Hepatocyte (in vitro differentiated cells): ENCODE data around the gene PTPRD. TPM values are rescaled to one million over a fixed set of nuclear protein-coding genes. Genes with fewer than 3 reads are reported as not detected.

Experiments
- DNase-seq: peaks from one replicate; pipeline ENCODE4 v3.0.0-alpha.2; 2016; ENCODE audit warnings: low spot score
- H2AFZ ChIP-seq: fragments of 200-600 bp; sonication (generic); 2 replicates; pipeline ENCODE4 v1.6.0; 2016; ENCODE audit warnings: antibody characterized with exemption, mild to moderate bottlenecking
- H3K27ac ChIP-seq: fragments of 200-600 bp; sonication (generic); 2 replicates; pipeline ENCODE4 v1.5.1; 2016; ENCODE audit warnings: mild to moderate bottlenecking
- H3K27me3 ChIP-seq: fragments of 200-600 bp; sonication (generic); 2 replicates; pipeline ENCODE4 v1.6.1; 2016
- H3K36me3 ChIP-seq: fragments of 200-600 bp; sonication (generic); replicated peaks from 2 replicates; pipeline ENCODE4 v1.5.1; 2016; ENCODE audit warnings: low read depth; ENCODE audit not compliant: insufficient read depth
- H3K4me1 ChIP-seq: fragments of 200-600 bp; sonication (generic); 2 replicates; pipeline ENCODE4 v1.5.1; 2016; ENCODE audit warnings: mild to moderate bottlenecking, moderate library complexity; ENCODE audit not compliant: insufficient read depth
- H3K4me2 ChIP-seq: fragments of 200-600 bp; sonication (generic); 2 replicates; pipeline ENCODE4 v1.6.0; 2016
- H3K4me3 ChIP-seq: fragments of 200-600 bp; sonication (generic); 2 replicates; pipeline ENCODE4 v1.5.1; 2016; ENCODE audit warnings: mild to moderate bottlenecking
- H3K79me2 ChIP-seq: fragments of 200-600 bp; sonication (generic); 2 replicates; pipeline ENCODE4 v1.6.0; 2017; ENCODE audit warnings: mild to moderate bottlenecking
- H3K9me2 ChIP-seq: fragments of 200-600 bp; sonication (generic); replicated peaks from 2 replicates; pipeline ENCODE4 v1.6.0; 2017; ENCODE audit warnings: mild to moderate bottlenecking; ENCODE audit not compliant: insufficient read depth
- H3K9me3 ChIP-seq: fragments of 200-600 bp; sonication (generic); 2 replicates; pipeline ENCODE4 v1.5.1; 2016; ENCODE audit warnings: low read depth, mild to moderate bottlenecking
- H4K20me1 ChIP-seq: fragments of 200-600 bp; sonication (generic); 2 replicates; pipeline ENCODE4 v1.6.0; 2016; ENCODE audit warnings: mild to moderate bottlenecking; ENCODE audit not compliant: insufficient read depth, poor library complexity, severe bottlenecking
- CTCF ChIP-seq: fragments of 200-600 bp; sonication (generic); IDR thresholded peaks from 2 replicates; pipeline ENCODE4 v1.5.1; 2016; ENCODE audit warnings: antibody characterized with exemption, mild to moderate bottlenecking; ENCODE audit not compliant: poor library complexity
- EZH2 ChIP-seq: fragments of 200-600 bp; sonication (generic); IDR thresholded peaks from 2 replicates; pipeline ENCODE4 v1.6.1; 2016; ENCODE audit warnings: antibody characterized with exemption, mild to moderate bottlenecking, borderline replicate concordance
- EZH2phosphoT487 ChIP-seq: fragments of 200-600 bp; sonication (generic); IDR thresholded peaks from one replicate; pipeline ENCODE4 v1.6.1; 2018; ENCODE audit warnings: antibody characterized with exemption, mild to moderate bottlenecking, low read depth, moderate library complexity; ENCODE audit not compliant: unreplicated experiment, severe bottlenecking
- WGBS: methylation state at CpG from one replicate; pipeline ENCODE4 v1.1.6; 2016; ENCODE audit warnings: low lambda C conversion rate; ENCODE audit errors: missing lambda C conversion rate; 5-methylcytosine and 5-hydroxymethylcytosine counted together
- polyA plus RNA-seq: library from polyadenylated mRNA; unstranded; fragments of >200 nt; fragmentation: Nextera tagmentation; extraction: Ambion mirVana; gene quantifications from 2 replicates; pipeline ENCODE4 v1.2.1, GENCODE V29; 2016
- total RNA-seq: library from RNA; depleted of rRNA; stranded (reverse); fragments of >200 nt; gene quantifications from 2 replicates; pipeline ENCODE4 v1.2.3, GENCODE V29; 2014

The PTPRD gene
- total and polyA plus RNA-seq, 2 experiments from 2014 or later, result 6.5 to 77.6 TPM

GRCh38 chr9:9560382-9561035, 1052.3 kb downstream of the PTPRD start:
- Histone ChIP-seq H3K27me3 (no peaks in the 10 kb centered on the region), H3K4me2 (no peak overlapping the region), H3K9me3 (no peaks in the 10 kb centered on the region), H3K27ac (no peak overlapping the region), H3K36me3 (no peaks in the 10 kb centered on the region), H3K79me2 (no peaks in the 10 kb centered on the region), H2AFZ (no peak overlapping the region), H4K20me1 (no peaks in the 10 kb centered on the region), H3K9me2 (no peaks in the 10 kb centered on the region), H3K4me3 (no peak overlapping the region), H3K4me1 (no peaks in the 10 kb centered on the region)
- DNase-seq, result no peak
- TF ChIP-seq EZH2phosphoT487, result no peak
- no peak for TF ChIP-seq EZH2
- no peak for TF ChIP-seq CTCF
- 89% methylated on average over 11 of the region's 11 CpGs for WGBS

- no peak for DNase-seq
- H3K9me3 ChIP-seq, result no peaks in the 10 kb centered on the region
- no peak for TF ChIP-seq EZH2phosphoT487
- TF ChIP-seq EZH2, result no peak
- TF ChIP-seq CTCF, result no peak
- H2AFZ ChIP-seq, result no peak overlapping the region
- no peaks in the 10 kb centered on the region for H3K4me1 ChIP-seq
- no peaks in the 10 kb centered on the region for H3K36me3 ChIP-seq
- 96% methylated on average over 7 of the region's 7 CpGs for whole genome bisulfite sequencing
- no peaks in the 10 kb centered on the region for H3K9me2 ChIP-seq
- H3K4me3 ChIP-seq, result no peak overlapping the region
- H3K27me3 ChIP-seq, result no peaks in the 10 kb centered on the region
- no peaks in the 10 kb centered on the region for H4K20me1 ChIP-seq
- H3K4me2 ChIP-seq, result no peak overlapping the region
- no peak overlapping the region for H3K27ac ChIP-seq
- H3K79me2 ChIP-seq, result no peaks in the 10 kb centered on the region
Measured at GRCh38 chr9:9558907-9559306, 1053.9 kb downstream of the PTPRD start.

GRCh38 chr9:9557804-9558334, 1054.9 kb downstream of the PTPRD start:
- H3K36me3 ChIP-seq, result no peaks in the 10 kb centered on the region
- DNase-seq, result peak; percentile 25
- no peak overlapping the region for H3K4me3 ChIP-seq
- 64% methylated on average over 5 of the region's 5 CpGs for WGBS
- H3K27me3 ChIP-seq, result no peaks in the 10 kb centered on the region
- H3K9me3 ChIP-seq, result no peaks in the 10 kb centered on the region
- no peak overlapping the region for H3K4me2 ChIP-seq
- no peak overlapping the region for H3K27ac ChIP-seq
- H3K79me2 ChIP-seq, result no peaks in the 10 kb centered on the region
- no peaks in the 10 kb centered on the region for H4K20me1 ChIP-seq
- no peaks in the 10 kb centered on the region for H3K9me2 ChIP-seq
- no peak for TF ChIP-seq CTCF
- no peak for TF ChIP-seq EZH2
- no peak for TF ChIP-seq EZH2phosphoT487
- no peaks in the 10 kb centered on the region for H3K4me1 ChIP-seq
- H2AFZ ChIP-seq, result no peak overlapping the region
